WTC11 (cell line): ENCODE results near the gene C5orf15. TPM values are rescaled to one million over a fixed set of nuclear protein-coding genes. Genes with fewer than 3 reads are reported as not detected.

Source experiments
- ATAC-seq: fragments of 200-7000 bp; cut with Tn5 transposase; 2 replicates; pipeline ENCODE4 v1.10.0; 2021; ENCODE audit warnings: mild to moderate bottlenecking, moderate library complexity
- CTCF ChIA-PET: fragments of 300-600 bp; sonication (Branson Sonifier 250); formaldehyde crosslinking; loops from one replicate; lab custom pipeline; 2021; ENCODE audit warnings: antibody characterized with exemption; lab: Charles Lee
- POLR2A ChIA-PET: fragments of 350-600 bp; sonication (Branson Sonifier 250); formaldehyde crosslinking; loops from one replicate; lab custom pipeline; 2021; ENCODE audit warnings: antibody characterized with exemption; lab: Charles Lee
- DNase-seq: peaks from one replicate; pipeline ENCODE4 v3.0.0; 2021; ENCODE audit warnings: low spot score
- H3K27ac Mint-ChIP-seq: 2 replicates; pipeline ENCODE4 v1.8.0; 2021; ENCODE audit warnings: mixed read lengths
- H3K27me3 Mint-ChIP-seq: 2 replicates; pipeline ENCODE4 v1.8.0; 2021; ENCODE audit warnings: low read depth, mild to moderate bottlenecking, moderate library complexity, mixed read lengths
- H3K36me3 Mint-ChIP-seq: 2 replicates; pipeline ENCODE4 v1.8.0; 2021; ENCODE audit warnings: mixed read lengths
- H3K4me1 Mint-ChIP-seq: 2 replicates; pipeline ENCODE4 v1.8.0; 2022; ENCODE audit warnings: mixed read lengths
- H3K4me3 Mint-ChIP-seq: 2 replicates; pipeline ENCODE4 v1.8.0; 2021; ENCODE audit warnings: mild to moderate bottlenecking, moderate library complexity, mixed read lengths
- H3K9me3 Mint-ChIP-seq: 2 replicates; pipeline ENCODE4 v1.8.0; 2021; ENCODE audit warnings: mixed read lengths
- AR ChIP-seq: fragments of 250-450 bp; sonication (Bioruptor Pico); IDR thresholded peaks from 2 replicates; pipeline ENCODE4 v1.9.0; 2021; ENCODE audit warnings: mild to moderate bottlenecking
- ELF4 ChIP-seq: sonication (generic); formaldehyde crosslinking; IDR thresholded peaks from 2 replicates; pipeline ENCODE4 v1.8.1; 2022; ENCODE audit warnings: low read depth, mild to moderate bottlenecking, moderate library complexity, missing genetic modification reagents
- FOXP4 ChIP-seq: sonication (generic); formaldehyde crosslinking; IDR thresholded peaks from 2 replicates; pipeline ENCODE4 v1.8.0; 2022; ENCODE audit warnings: mild to moderate bottlenecking, missing genetic modification reagents
- GRHL2 ChIP-seq: fragments of 250-450 bp; sonication (Bioruptor Pico); IDR thresholded peaks from 2 replicates; pipeline ENCODE4 v1.8.0; 2022; ENCODE audit warnings: mild to moderate bottlenecking, moderate library complexity; ENCODE audit not compliant: insufficient replicate concordance, severe bottlenecking
- HMGA2 ChIP-seq: fragments of 250-450 bp; sonication (Bioruptor Pico); IDR thresholded peaks from 2 replicates; pipeline ENCODE4 v1.4.0; 2021; ENCODE audit warnings: mild to moderate bottlenecking, moderate library complexity
- SMAD3 ChIP-seq: sonication (generic); formaldehyde crosslinking; IDR thresholded peaks from 2 replicates; pipeline ENCODE4 v1.8.0; 2022; ENCODE audit warnings: missing genetic modification reagents, mild to moderate bottlenecking, borderline replicate concordance
- SMAD4 ChIP-seq: sonication (generic); formaldehyde crosslinking; IDR thresholded peaks from 2 replicates; pipeline ENCODE4 v1.8.0; 2022; ENCODE audit warnings: mild to moderate bottlenecking, missing genetic modification reagents
- SP1 ChIP-seq: sonication (generic); formaldehyde crosslinking; conservative IDR thresholded peaks from 2 replicates; pipeline ENCODE4 v1.8.1; 2022; ENCODE audit warnings: missing genetic modification reagents
- TEAD1 ChIP-seq: sonication (generic); formaldehyde crosslinking; IDR thresholded peaks from 2 replicates; pipeline ENCODE4 v1.8.0; 2022; ENCODE audit warnings: mild to moderate bottlenecking, missing genetic modification reagents
- USF2 ChIP-seq: sonication (generic); formaldehyde crosslinking; IDR thresholded peaks from 2 replicates; pipeline ENCODE4 v1.8.1; 2023; ENCODE audit warnings: mild to moderate bottlenecking, missing genetic modification reagents, moderate library complexity
- ZNF281 ChIP-seq: sonication (generic); formaldehyde crosslinking; IDR thresholded peaks from 2 replicates; pipeline ENCODE4 v1.8.0; 2023; ENCODE audit warnings: mild to moderate bottlenecking, missing genetic modification reagents
- ZNF317 ChIP-seq: sonication (generic); formaldehyde crosslinking; IDR thresholded peaks from 2 replicates; pipeline ENCODE4 v1.8.1; 2023; ENCODE audit warnings: low read depth, mild to moderate bottlenecking, moderate library complexity, missing genetic modification reagents, borderline replicate concordance
- ZNF396 ChIP-seq: fragments of 250-450 bp; sonication (Bioruptor Pico); IDR thresholded peaks from 2 replicates; pipeline ENCODE4 v1.8.0; 2021; ENCODE audit warnings: mild to moderate bottlenecking, moderate library complexity, borderline replicate concordance
- ZNF671 ChIP-seq: fragments of 250-450 bp; sonication (Bioruptor Pico); IDR thresholded peaks from 2 replicates; pipeline ENCODE4 v1.8.0; 2021; ENCODE audit warnings: mild to moderate bottlenecking
- total RNA-seq: library from RNA; stranded (reverse); gene quantifications from 3 replicates; pipeline ENCODE4 v1.2.3, GENCODE V29; 2021
- TF ChIP-seq, protein P1 (sequence below): sonication (generic); formaldehyde crosslinking; IDR thresholded peaks from 2 replicates; pipeline ENCODE4 v1.8.1; 2022; ENCODE audit warnings: mild to moderate bottlenecking, moderate library complexity, missing genetic modification reagents
- TF ChIP-seq, protein P2 (sequence below): sonication (generic); formaldehyde crosslinking; IDR thresholded peaks from 2 replicates; pipeline ENCODE4 v1.8.0; 2022; ENCODE audit warnings: missing genetic modification reagents

C5orf15 gene
- total RNA-seq, 1 experiment from 2014 or later = 32.7 TPM

DNA sequence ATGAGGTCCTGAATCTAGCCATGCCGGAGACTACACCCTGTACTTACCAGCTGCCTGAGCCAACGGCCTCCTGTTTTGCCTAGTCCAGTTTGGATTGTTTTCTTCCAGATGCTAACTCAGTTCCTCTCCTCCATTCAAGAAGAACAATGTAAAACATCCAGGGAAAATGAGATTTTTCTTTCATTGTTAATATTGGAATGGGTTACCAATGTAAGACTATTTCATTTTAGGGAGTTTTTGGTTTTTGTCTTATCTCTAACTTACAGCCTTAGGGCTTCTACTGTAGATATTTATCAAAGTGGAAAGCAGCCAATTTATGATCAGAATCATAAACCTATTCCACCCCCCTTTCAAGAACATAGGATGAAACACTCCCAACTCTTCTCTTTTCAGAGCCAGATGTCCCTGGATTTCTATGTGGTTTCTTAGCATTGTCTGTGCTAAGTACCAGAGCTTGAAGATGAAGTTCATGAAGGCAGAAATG lies 39.9 kb upstream of the C5orf15 start (continued):
- TF ChIP-seq SMAD4 (CRISPR knock-in tag) (no peak), AR (CRISPR knock-in tag) (no peak), FOXP4 (CRISPR knock-in tag) (no peak), ZNF281 (CRISPR knock-in tag) (no peak), ZNF317 (CRISPR knock-in tag) (no peak), ZNF671 (CRISPR knock-in tag) (no peak), GRHL2 (CRISPR knock-in tag) (no peak), ELF4 (CRISPR knock-in tag) (no peak)
- TF ChIP-seq, protein P1, sequence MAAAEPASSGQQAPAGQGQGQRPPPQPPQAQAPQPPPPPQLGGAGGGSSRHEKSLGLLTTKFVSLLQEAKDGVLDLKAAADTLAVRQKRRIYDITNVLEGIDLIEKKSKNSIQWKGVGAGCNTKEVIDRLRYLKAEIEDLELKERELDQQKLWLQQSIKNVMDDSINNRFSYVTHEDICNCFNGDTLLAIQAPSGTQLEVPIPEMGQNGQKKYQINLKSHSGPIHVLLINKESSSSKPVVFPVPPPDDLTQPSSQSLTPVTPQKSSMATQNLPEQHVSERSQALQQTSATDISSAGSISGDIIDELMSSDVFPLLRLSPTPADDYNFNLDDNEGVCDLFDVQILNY (CRISPR knock-in tag) = no peak

DNA sequence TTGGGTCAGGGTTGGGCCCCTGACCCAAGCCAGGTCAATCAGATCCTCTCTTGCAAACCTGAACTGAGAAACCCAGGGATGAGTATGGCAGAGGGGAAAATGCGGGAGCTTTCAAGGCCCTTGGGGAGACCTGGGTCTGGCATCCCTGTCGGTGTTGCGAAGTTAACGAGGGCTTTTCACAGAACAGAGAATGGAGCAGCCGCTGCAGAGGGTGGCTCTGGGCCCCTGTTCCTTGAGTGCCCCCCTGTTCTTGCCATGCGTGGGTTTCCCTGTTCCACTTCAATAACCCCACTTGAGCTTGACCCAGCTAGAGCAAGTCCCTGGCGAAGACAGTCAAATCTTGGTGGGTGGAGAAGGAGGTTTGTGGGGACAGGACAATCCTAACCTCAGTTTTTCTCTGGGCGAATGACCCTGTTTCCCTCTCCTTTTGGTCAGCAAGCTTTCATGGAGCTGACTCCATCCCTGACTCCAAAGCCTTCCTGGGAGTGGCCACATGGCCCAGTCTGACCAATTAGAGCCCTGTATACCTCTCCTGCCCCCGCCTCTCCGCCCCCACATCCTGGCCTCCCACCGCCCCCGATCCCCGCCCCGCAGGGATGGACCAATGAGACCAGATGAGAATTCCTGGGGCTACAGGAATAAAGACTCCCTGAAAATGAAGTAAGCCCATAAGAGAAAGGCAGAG lies 39.3 kb upstream of the C5orf15 start:
- Mint-ChIP-seq H3K27me3 (no peaks in the 10 kb centered on the region; the same call in 1 of the 2 replicates), H3K9me3 (peaks cover 7% of the 10 kb centered on the region; the same call in 1 of the 2 replicates), H3K27ac (no peak overlapping the region), H3K4me3 (peak overlapping the region; percentile 14; the same call in 1 of the 2 replicates), H3K36me3 (no peaks in the 10 kb centered on the region), H3K4me1 (peaks cover 33% of the 10 kb centered on the region)
- DNase-seq = peak; percentile 67
- POLR2A ChIA-PET = interaction anchor here (0.6 kb wide), 1 partner anchor 44 kb away, joined by 4 read pairs; no protein-coding TSS in a partner anchor
- CTCF ChIA-PET = interaction anchor here (1.2 to 5.4 kb wide), 5 partner anchors 10 to 133 kb away, joined by 3 to 37 read pairs (median 17); no protein-coding TSS in a partner anchor
- peak; percentile 67 for ATAC-seq
- no peak for TF ChIP-seq ZNF396 (CRISPR knock-in tag)
- TF ChIP-seq TEAD1 (CRISPR knock-in tag) = no peak
- no peak for TF ChIP-seq AR (CRISPR knock-in tag)
- TF ChIP-seq, protein P2, sequence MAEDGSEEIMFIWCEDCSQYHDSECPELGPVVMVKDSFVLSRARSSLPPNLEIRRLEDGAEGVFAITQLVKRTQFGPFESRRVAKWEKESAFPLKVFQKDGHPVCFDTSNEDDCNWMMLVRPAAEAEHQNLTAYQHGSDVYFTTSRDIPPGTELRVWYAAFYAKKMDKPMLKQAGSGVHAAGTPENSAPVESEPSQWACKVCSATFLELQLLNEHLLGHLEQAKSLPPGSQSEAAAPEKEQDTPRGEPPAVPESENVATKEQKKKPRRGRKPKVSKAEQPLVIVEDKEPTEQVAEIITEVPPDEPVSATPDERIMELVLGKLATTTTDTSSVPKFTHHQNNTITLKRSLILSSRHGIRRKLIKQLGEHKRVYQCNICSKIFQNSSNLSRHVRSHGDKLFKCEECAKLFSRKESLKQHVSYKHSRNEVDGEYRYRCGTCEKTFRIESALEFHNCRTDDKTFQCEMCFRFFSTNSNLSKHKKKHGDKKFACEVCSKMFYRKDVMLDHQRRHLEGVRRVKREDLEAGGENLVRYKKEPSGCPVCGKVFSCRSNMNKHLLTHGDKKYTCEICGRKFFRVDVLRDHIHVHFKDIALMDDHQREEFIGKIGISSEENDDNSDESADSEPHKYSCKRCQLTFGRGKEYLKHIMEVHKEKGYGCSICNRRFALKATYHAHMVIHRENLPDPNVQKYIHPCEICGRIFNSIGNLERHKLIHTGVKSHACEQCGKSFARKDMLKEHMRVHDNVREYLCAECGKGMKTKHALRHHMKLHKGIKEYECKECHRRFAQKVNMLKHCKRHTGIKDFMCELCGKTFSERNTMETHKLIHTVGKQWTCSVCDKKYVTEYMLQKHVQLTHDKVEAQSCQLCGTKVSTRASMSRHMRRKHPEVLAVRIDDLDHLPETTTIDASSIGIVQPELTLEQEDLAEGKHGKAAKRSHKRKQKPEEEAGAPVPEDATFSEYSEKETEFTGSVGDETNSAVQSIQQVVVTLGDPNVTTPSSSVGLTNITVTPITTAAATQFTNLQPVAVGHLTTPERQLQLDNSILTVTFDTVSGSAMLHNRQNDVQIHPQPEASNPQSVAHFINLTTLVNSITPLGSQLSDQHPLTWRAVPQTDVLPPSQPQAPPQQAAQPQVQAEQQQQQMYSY (CRISPR knock-in tag) = 0 out of 2 replicates have a peak, but pooled peaks have one; percentile 21
- TF ChIP-seq SP1 (CRISPR knock-in tag) = peak; percentile 40; the same call in 1 of the 2 replicates
- TF ChIP-seq SMAD3 = no peak
- no peak for TF ChIP-seq HMGA2 (CRISPR knock-in tag)
- peak; percentile 91 for TF ChIP-seq USF2
